ENCODE results near the gene ZBTB7A.

The ZBTB7A gene

GRCh38 chr19:4066682-4067395 lies at the start of gene ZBTB7A:
TSS of gene ZBTB7A (minus strand) at chr19:4066899. CDS start at chr19:4055232, 11,667 bp downstream.
- peak; percentile 81 for DNase-seq (ENCODE audit: low spot score)

- DNase-seq (ENCODE audit: low spot score), result no peak
Observed at GRCh38 chr19:4115818-4116385, 49.2 kb upstream of the ZBTB7A start.

DNA sequence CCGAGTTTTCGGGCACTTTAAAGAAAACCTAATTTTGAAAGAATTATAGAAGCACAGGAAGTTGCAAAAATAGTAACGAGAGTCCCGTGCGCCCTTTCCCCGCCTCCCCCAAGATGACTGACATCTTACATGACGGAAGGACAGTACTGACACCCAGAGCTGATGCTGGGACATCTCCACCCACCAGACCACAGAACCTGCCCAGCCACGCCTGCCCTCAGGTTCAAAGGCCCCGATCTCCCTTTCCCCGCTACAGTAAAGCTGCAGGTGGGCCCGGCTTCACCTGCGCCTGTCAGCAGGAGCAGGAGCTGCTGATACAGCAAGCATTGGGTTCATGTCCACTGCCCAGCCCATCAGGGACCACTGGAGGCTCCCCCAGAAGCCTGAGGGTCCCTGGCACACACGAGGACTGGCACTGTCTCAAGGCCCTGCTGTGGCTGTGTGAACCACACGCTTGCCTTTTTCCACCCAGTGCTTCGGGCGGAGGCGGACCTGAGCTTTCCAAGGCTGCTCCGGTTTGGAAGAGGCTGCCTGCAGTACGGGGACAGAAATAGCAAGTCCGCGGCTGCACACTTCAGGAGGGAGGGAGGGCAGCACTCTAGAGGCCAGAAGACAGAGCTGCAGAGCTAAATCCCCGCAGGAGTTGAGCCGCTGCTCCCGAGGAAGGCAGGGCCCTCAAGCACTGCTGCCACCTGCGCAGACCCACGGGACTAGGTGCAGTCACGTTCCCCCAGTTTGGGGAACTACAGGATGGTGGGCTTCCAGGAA lies 48.5 kb upstream of the ZBTB7A start:
- DNase-seq (ENCODE audit: low spot score), result peak; percentile 71

GRCh38 chr19:4114181-4114580 lies 47.5 kb upstream of the ZBTB7A start:
- no peak for DNase-seq (ENCODE audit: low spot score)

DNA sequence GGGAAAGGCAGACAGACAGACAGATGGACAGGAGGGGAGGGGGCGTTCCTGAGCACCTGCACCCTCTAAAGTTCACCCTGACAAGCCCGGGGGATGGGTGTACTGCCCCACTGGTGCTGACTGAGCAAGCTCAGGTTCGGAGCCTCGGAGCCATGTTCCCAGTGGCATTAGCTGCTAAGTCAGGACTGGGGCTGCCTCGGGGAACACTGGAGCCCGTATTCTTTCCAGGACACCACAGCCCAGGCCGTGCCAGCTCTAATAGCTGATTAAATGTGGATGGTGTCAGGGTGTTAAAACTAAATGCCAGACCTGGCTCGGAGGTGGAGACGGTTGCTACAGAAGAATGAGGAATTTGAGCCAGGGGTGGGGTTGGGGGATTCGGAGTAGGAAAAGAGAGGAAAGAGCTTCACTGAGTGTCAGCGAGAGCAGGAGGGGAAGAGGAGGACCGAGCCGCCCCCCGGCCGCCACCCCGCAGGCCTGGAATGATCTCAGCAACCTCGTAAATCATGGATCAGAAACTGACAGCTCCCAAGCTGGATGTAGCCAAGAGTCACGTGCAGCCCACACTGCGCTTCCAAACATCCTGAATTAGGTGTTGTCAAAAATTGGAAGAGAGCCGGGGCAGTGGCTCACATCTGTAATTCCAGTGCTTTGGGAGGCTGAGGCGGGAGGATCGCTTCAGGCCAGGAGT lies 46.8 kb upstream of the ZBTB7A start:
- no peak for DNase-seq (ENCODE audit: low spot score)

DNA sequence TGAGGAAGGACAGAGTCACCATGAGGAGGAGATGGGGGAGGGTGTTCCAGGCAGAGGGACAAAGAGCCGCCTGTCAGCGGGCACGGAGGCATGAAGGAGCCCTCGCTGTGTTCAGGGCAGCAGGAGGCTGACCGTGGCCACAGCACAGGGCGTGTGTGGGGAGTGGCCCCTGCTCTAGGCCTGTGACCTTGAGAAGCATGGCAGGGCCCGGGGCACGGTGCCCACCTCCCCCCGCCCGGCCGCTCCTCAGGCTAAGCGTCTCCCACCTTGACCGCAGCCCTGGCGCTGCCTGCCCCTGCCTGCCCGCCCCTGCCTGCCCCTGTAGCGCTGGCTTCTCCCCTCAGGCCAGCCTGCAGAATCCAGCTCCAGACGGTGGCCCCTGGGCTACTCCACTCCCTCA lies 45.7 kb upstream of the ZBTB7A start:
- no peak for DNase-seq (ENCODE audit: low spot score)

GRCh38 chr19:4109626-4109945 lies 42.9 kb upstream of the ZBTB7A start:
- DNase-seq (ENCODE audit: low spot score), result no peak

GRCh38 chr19:4108767-4109625 lies 42.3 kb upstream of the ZBTB7A start:
- peak; percentile 72 for DNase-seq (ENCODE audit: low spot score)

DNA sequence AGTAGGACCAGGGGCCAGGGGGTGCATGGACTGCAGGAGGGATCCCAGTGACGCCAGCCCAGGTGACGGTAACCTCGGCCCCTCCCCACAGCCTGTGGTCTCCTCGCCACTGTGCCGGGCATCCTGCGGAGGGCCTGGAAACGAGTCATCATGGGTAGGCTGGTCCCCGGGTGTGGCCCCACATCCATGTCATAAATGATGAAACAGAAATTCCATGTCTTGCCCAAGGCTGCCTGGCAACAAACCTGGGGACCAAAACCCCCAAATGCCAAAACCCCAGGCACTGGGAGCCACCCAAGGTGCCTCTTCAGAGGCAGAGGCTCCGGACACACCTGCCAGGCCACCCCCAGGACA lies 36.4 kb upstream of the ZBTB7A start:
- DNase-seq (ENCODE audit: low spot score), result no peak

- DNase-seq (ENCODE audit: low spot score), result no peak
Observed at GRCh38 chr19:4102339-4103079, 35.8 kb upstream of the ZBTB7A start.

- DNase-seq (ENCODE audit: low spot score), result no peak
Observed at GRCh38 chr19:4101496-4101770, 34.7 kb upstream of the ZBTB7A start.

GRCh38 chr19:4100647-4101495 lies 34.2 kb upstream of the ZBTB7A start:
- no peak for DNase-seq (ENCODE audit: low spot score)

DNA sequence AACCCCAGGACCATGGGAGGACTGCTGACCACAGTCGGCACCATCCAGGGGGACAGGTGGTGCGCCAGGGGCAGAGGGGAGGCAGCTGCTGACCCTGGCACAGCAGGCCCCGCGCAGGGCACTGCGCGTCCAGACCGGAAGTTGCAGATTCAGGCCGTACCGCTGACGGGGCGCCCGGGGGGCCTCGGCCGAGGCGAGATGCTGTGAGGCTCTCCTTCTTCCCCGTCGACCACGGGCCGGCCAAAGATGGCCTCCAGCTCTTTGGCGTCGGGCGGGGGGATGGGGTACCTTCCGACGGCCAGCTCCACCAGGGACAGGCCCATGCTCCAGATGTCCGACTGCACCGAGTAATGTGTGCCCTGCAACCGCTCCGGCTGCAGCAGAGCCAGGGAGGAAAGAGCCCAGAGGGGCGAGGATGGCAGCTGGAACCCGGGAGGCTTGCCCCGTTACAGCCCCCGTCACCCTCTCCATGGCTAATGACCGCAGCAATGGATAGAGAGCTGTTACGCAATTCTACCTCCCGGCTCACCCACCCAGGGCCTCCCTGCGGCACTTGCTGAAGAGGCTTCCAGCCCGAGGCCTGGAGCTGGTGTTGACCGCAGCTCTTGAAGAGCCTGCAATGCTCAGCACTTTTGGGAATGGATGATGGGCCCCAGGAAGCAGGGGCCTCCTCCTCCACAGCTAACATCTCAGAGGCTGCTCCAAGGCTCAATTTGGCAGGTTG lies 32.5 kb upstream of the ZBTB7A start:
- no peak for DNase-seq (ENCODE audit: low spot score)

- DNase-seq (ENCODE audit: low spot score), result no peak
Observed at GRCh38 chr19:4098493-4098892, 31.8 kb upstream of the ZBTB7A start.

- DNase-seq (ENCODE audit: low spot score), result no peak
Observed at GRCh38 chr19:4097501-4097900, 30.8 kb upstream of the ZBTB7A start.

DNA sequence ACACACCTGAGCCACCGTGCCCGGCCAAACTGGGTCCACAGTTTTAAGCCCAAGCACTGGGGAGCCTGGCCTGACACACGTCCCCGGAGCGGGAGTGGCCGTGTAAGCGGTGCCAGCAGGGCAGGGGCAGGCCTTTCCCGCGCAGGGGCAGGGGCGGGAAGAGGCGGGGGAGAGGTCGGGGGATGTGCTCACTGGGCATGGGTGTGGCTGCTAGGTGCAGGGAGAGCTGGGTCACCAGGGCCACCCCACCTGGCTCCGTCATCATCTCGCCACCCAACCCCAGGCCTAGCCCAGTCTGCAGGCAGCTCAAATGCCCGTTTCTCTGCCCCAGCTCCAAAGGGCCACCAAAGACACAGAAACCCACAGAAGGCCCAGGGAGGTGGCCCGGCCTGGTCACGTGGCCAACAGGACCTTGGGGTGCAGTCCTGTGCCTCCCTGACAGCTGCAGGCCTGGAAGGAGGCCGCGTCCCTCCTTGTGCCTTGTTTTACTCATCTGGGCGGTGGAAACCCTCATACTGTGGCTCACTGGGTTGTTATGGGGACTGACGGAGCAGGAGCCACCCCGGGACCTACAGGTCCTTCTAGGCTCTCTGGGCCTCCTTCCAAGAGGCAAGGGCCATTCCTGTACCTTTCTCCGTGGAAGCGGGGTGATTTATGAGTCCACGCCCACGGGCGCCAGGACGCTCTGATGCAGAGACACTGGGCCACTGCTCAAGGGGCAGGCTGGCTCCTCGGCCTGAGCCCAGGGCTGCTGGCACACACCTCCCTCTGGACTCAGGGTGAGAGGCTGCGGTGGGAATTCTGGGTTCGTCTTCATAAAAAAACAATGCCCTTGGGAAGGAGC lies 29.6 kb upstream of the ZBTB7A start:
- no peak for DNase-seq (ENCODE audit: low spot score)

DNA sequence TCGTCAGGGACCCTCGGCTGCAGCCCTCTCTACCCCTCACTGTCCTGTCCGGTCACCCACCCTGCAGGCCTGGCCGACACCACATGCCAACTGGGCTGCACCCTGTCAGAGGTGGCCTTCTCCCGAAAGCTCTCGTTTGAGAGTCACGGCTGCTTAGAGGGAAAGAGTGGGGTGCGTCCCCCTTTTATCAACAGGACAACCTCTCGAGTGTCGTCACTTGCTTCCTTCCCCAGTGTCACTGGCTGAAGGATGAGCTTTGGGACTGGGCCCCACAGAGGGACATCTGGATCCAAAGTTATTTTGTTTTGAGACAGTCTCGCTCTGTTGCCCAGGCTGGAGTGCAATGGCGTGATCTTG lies 28.8 kb upstream of the ZBTB7A start:
- no peak for DNase-seq (ENCODE audit: low spot score)

- DNase-seq (ENCODE audit: low spot score), result no peak
Observed at GRCh38 chr19:4094761-4095487, 28.2 kb upstream of the ZBTB7A start.
